Lower leg skin (tissue), 3 donors: ENCODE results near the gene ZAR1L.

Experiments
- POLR2A ChIP-seq, 2 donors: fragments of 450-650 bp; IDR thresholded peaks; one replicate each; pipeline ENCODE4 v1.6.1; 2016 to 2017; ENCODE audit warnings: antibody characterized with exemption in 2 of 2, mild to moderate bottlenecking in 1 of 2, moderate library complexity in 1 of 2
- TF ChIP-seq, protein P1 (sequence below), 3 donors: fragments of 450-650 bp; IDR thresholded peaks; one replicate each; pipeline ENCODE4 v1.5.1; 2016; ENCODE audit warnings: antibody characterized with exemption in 3 of 3, mild to moderate bottlenecking in 3 of 3, moderate library complexity in 2 of 3

DNA sequence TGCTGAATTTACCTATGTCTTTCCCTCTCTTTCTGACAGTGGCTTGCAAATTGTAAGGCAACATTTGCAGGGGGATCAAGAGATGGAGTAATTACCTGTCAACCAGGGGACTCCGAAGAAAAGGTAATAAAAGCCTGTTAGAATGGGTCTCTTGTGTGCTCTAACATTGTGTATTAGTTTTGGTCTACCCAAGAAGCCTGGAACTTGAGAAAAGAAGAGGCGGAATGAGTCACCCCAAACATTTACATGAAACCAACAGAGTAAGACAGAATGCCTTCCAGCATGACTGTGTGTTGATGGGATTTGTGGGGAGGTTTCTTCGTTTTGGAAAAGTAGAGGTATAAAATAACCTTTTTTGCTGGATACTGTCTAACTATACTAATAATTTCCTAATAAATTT is 36.7 kb downstream of the ZAR1L start:
- TF ChIP-seq, protein P1, sequence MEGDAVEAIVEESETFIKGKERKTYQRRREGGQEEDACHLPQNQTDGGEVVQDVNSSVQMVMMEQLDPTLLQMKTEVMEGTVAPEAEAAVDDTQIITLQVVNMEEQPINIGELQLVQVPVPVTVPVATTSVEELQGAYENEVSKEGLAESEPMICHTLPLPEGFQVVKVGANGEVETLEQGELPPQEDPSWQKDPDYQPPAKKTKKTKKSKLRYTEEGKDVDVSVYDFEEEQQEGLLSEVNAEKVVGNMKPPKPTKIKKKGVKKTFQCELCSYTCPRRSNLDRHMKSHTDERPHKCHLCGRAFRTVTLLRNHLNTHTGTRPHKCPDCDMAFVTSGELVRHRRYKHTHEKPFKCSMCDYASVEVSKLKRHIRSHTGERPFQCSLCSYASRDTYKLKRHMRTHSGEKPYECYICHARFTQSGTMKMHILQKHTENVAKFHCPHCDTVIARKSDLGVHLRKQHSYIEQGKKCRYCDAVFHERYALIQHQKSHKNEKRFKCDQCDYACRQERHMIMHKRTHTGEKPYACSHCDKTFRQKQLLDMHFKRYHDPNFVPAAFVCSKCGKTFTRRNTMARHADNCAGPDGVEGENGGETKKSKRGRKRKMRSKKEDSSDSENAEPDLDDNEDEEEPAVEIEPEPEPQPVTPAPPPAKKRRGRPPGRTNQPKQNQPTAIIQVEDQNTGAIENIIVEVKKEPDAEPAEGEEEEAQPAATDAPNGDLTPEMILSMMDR (IDR thresholded peaks at IDR 0.05), result no peak
- TF ChIP-seq POLR2A (IDR thresholded peaks at IDR 0.05), result no peak
